Smooth muscle cell (in vitro differentiated cells): ENCODE data around the gene AQP10. TPM values are rescaled to one million over a fixed set of nuclear protein-coding genes. Genes with fewer than 3 reads are reported as not detected.

Source experiments
- DNase-seq: peaks from one replicate; lab custom pipeline; 2025; ENCODE audit not compliant: unreplicated experiment; lab: John Stamatoyannopoulos, UW
- H2AFZ ChIP-seq: fragments of 200-600 bp; sonication (generic); 2 replicates; pipeline ENCODE4 v1.6.0; 2016; ENCODE audit warnings: antibody characterized with exemption, low read depth, mild to moderate bottlenecking
- H3F3A ChIP-seq: fragments of 200-600 bp; sonication (generic); 2 replicates; pipeline ENCODE4 v1.6.0; 2017; ENCODE audit warnings: antibody characterized with exemption, low read depth
- H3K27ac ChIP-seq: fragments of 200-600 bp; sonication (generic); 2 replicates; pipeline ENCODE4 v1.5.1; 2016; ENCODE audit warnings: low read depth, mild to moderate bottlenecking
- H3K27me3 ChIP-seq: fragments of 200-600 bp; sonication (generic); 2 replicates; pipeline ENCODE4 v1.6.1; 2016; ENCODE audit warnings: low read depth, mild to moderate bottlenecking
- H3K36me3 ChIP-seq: fragments of 200-600 bp; sonication (generic); 2 replicates; pipeline ENCODE4 v1.5.1; 2016; ENCODE audit warnings: low read depth
- H3K4me1 ChIP-seq: fragments of 200-600 bp; sonication (generic); 2 replicates; pipeline ENCODE4 v1.5.1; 2016; ENCODE audit warnings: low read depth
- H3K4me2 ChIP-seq: fragments of 200-600 bp; sonication (generic); 2 replicates; pipeline ENCODE4 v1.6.0; 2016; ENCODE audit warnings: mild to moderate bottlenecking
- H3K4me3 ChIP-seq: fragments of 200-600 bp; sonication (generic); 2 replicates; pipeline ENCODE4 v1.5.1; 2016; ENCODE audit warnings: mild to moderate bottlenecking
- H3K79me2 ChIP-seq: fragments of 200-600 bp; sonication (generic); 2 replicates; pipeline ENCODE4 v1.6.0; 2016; ENCODE audit warnings: low read depth, mild to moderate bottlenecking
- H3K9ac ChIP-seq: fragments of 200-600 bp; sonication (generic); 2 replicates; pipeline ENCODE4 v1.6.0; 2016; ENCODE audit warnings: low read depth
- H3K9me3 ChIP-seq: fragments of 200-600 bp; sonication (generic); replicated peaks from 2 replicates; pipeline ENCODE4 v1.5.1; 2016; ENCODE audit warnings: low read depth
- H4K20me1 ChIP-seq: fragments of 200-600 bp; sonication (generic); 2 replicates; pipeline ENCODE4 v1.6.0; 2016; ENCODE audit warnings: low read depth
- CTCF ChIP-seq: fragments of 200-600 bp; sonication (generic); IDR thresholded peaks from 2 replicates; pipeline ENCODE4 v1.5.1; 2017; ENCODE audit warnings: borderline replicate concordance, mild to moderate bottlenecking, antibody characterized with exemption; ENCODE audit not compliant: insufficient read depth, poor library complexity, severe bottlenecking
- WGBS: methylation state at CpG from one replicate; pipeline ENCODE4 v1.1.7; 2016; ENCODE audit warnings: low lambda C conversion rate; 5-methylcytosine and 5-hydroxymethylcytosine counted together
- polyA plus RNA-seq: library from polyadenylated mRNA; unstranded; fragments of >200 nt; fragmentation: Nextera tagmentation; extraction: Ambion mirVana; gene quantifications from 2 replicates; pipeline ENCODE4 v1.2.1, GENCODE V29; 2016
- total RNA-seq: library from RNA; depleted of rRNA; stranded (reverse); fragments of >200 nt; gene quantifications from 2 replicates; pipeline ENCODE4 v1.2.3, GENCODE V29; 2014

Gene AQP10
- total RNA-seq (not detected in 2 replicates), polyA plus RNA-seq (0.14 TPM in 1 of 2 replicates, not detected in the other)

- peaks cover 7% of the 10 kb centered on the region for H3K9me3 ChIP-seq
- no peak within 1 kb of the TSS for H3K4me2 ChIP-seq
- no peak within 1 kb of the TSS for H2AFZ ChIP-seq
- no peaks in the 10 kb centered on the region for H3K79me2 ChIP-seq
- WGBS: 25% methylated on average over 9 of the region's 9 CpGs
- DNase-seq: no peak
- H3F3A ChIP-seq: no peaks in the 10 kb centered on the region
- H3K4me1 ChIP-seq: no peaks in the 10 kb centered on the region
- no peak within 1 kb of the TSS for H3K27ac ChIP-seq
- H3K9ac ChIP-seq: no peak within 1 kb of the TSS
- no peak within 1 kb of the TSS for H3K4me3 ChIP-seq
- no peaks in the 10 kb centered on the region for H4K20me1 ChIP-seq
- no peaks in the 10 kb centered on the region for H3K27me3 ChIP-seq
- TF ChIP-seq CTCF: no peak
- H3K36me3 ChIP-seq: no peaks in the 10 kb centered on the region
These were observed at the start of gene AQP10 for GRCh38 chr1:154320882-154321608. AQP10 (plus strand) TSS chr1:154321093; CDS start chr1:154321156, 63 bp downstream.

GRCh38 chr1:154272217-154272998 lies 48.5 kb upstream of the AQP10 start, which contains the start of gene HAX1:
HAX1 (plus strand) TSS chr1:154272629; CDS start chr1:154272724, 95 bp downstream.
- TF ChIP-seq CTCF: peak; percentile 76
- Histone ChIP-seq H4K20me1 (no peaks in the 10 kb centered on the region), H3K9ac (peak within 1 kb of the TSS; percentile 79), H3K4me1 (peaks cover 6% of the 10 kb centered on the region), H3K27ac (peak within 1 kb of the TSS; percentile 74), H3K4me2 (peak within 1 kb of the TSS; percentile 92), H3K9me3 (no peaks in the 10 kb centered on the region), H2AFZ (peak within 1 kb of the TSS; percentile 88), H3K27me3 (no peaks in the 10 kb centered on the region), H3K4me3 (peak within 1 kb of the TSS; percentile 90), H3K36me3 (no peaks in the 10 kb centered on the region), H3F3A (no peaks in the 10 kb centered on the region), H3K79me2 (peaks cover 6% of the 10 kb centered on the region)
- WGBS: under 1% methylated on average over 47 of the region's 47 CpGs
- DNase-seq: peak; percentile 85

- peak overlapping the region; percentile 92 for H3K4me2 ChIP-seq
- H3F3A ChIP-seq: no peaks in the 10 kb centered on the region
- H3K4me1 ChIP-seq: peaks cover 6% of the 10 kb centered on the region
- H3K27me3 ChIP-seq: no peaks in the 10 kb centered on the region
- H3K27ac ChIP-seq: peak overlapping the region; percentile 74
- WGBS: 59% methylated on average over 13 of the region's 13 CpGs
- peaks cover 6% of the 10 kb centered on the region for H3K79me2 ChIP-seq
- H3K36me3 ChIP-seq: no peaks in the 10 kb centered on the region
- H2AFZ ChIP-seq: peak overlapping the region; percentile 88
- peak overlapping the region; percentile 79 for H3K9ac ChIP-seq
- H3K9me3 ChIP-seq: no peaks in the 10 kb centered on the region
- H4K20me1 ChIP-seq: no peaks in the 10 kb centered on the region
- TF ChIP-seq CTCF: no peak
- no peak for DNase-seq
- H3K4me3 ChIP-seq: peak overlapping the region; percentile 90
These were observed 47.8 kb upstream of the AQP10 start for GRCh38 chr1:154272999-154273563.
